ENCODE data around the gene HAS3. TPM values are rescaled to one million over a fixed set of nuclear protein-coding genes. Genes with fewer than 3 reads are reported as not detected.
"Not testable (repeated sequence)": the region's sequence is repeated elsewhere in the genome, so short reads cannot be mapped to it uniquely, and the experiment has no call there.

HAS3 gene, protein sequence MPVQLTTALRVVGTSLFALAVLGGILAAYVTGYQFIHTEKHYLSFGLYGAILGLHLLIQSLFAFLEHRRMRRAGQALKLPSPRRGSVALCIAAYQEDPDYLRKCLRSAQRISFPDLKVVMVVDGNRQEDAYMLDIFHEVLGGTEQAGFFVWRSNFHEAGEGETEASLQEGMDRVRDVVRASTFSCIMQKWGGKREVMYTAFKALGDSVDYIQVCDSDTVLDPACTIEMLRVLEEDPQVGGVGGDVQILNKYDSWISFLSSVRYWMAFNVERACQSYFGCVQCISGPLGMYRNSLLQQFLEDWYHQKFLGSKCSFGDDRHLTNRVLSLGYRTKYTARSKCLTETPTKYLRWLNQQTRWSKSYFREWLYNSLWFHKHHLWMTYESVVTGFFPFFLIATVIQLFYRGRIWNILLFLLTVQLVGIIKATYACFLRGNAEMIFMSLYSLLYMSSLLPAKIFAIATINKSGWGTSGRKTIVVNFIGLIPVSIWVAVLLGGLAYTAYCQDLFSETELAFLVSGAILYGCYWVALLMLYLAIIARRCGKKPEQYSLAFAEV
- total RNA-seq: 2.3 TPM

DNA sequence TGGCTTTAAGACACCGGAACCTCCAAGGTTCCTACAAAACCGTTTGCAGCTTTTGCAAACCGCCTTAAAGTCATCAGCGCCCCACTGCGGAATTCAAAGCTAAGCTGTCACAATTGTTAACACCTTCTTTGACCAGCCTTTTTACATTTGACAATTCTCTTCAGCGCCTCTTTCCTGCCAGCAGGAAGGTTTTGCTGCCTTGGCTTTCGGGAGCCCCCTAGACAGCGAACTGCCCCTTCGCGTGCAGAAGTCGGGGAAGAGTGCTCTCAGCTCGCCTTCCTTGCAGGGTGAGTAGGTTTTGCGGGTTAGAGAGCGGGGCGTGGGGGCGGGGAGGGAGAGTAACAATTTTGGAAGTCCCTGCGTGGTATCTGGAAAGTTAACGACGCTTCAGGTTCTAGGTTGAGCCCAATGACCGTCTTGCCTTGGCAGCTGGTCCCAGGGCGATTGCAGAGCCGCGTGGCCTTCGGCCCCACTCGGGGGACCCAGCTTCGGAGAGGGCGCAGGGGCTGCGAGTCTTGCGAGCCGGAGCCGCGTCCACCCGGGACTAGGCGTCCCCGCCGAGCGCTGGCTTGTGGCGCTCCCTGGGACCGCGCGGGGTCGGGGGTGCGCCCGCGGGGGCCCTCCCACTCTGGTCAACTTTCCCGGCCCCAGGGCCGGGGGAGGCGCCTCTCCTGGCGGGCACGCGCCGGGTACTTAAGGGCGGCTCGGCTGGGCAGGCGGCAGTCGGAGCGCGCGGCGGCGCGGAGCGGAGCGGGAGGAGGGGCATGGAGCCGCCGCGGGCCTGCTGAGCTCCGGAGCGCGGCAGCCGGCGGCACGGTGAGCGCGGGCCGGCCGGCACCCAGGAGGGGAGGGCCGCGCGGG, at the start of gene HAS3:
Gene HAS3 (plus strand): TSS at position 153 of the 861 bp plus-strand sequence. CDS start 3,743 bp downstream, outside the sequence.
- peak; percentile 71 for DNase-seq

DNA sequence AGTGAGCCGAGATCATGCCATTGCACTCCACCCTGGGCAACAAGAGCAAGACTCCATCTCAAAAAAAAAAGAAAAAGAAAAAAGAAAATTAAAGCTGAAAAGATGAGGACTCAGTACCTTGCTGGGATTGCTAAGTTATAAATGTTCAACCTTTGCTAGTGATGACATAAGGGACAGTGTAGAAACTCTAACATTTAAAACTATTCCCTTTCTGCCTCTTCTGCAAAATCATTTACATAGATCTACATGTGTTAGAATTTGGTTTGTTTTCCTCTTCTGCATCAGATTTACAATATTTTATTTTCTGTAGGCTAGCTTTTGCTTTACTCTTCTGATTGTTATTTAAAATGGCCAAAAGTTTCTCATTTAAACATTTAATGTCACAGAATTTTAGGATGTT, 49.5 kb upstream of the HAS3 start:
- DNase-seq: no peak

DNA sequence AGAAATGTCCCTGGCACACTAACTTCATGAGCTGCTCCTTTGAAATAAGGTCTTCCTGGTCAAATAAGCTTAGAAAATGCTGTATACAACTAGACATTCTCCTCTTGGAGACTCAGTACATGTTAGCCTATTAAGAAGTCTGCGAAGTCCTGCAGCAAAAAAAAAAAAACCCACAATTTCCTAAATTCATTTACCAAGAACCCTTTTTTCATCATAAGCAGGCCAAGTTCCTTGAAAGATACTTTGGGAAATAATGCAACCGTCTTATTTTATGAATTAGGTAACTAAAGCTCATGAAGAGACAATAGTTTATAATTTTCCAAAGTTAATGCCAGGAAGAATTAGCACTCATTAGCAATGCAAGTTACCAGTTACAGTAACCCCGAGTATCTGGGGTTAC, 49.0 kb upstream of the HAS3 start:
- DNase-seq: no peak

GRCh38 chr16:69057400-69058378, 47.8 kb upstream of the HAS3 start:
- DNase-seq: peak; percentile 54

- DNase-seq: not testable (repeated sequence)
Observed at GRCh38 chr16:69063491-69063890, 42.0 kb upstream of the HAS3 start.

- no peak for DNase-seq
Observed at GRCh38 chr16:69064124-69064763, 41.2 kb upstream of the HAS3 start.

DNA sequence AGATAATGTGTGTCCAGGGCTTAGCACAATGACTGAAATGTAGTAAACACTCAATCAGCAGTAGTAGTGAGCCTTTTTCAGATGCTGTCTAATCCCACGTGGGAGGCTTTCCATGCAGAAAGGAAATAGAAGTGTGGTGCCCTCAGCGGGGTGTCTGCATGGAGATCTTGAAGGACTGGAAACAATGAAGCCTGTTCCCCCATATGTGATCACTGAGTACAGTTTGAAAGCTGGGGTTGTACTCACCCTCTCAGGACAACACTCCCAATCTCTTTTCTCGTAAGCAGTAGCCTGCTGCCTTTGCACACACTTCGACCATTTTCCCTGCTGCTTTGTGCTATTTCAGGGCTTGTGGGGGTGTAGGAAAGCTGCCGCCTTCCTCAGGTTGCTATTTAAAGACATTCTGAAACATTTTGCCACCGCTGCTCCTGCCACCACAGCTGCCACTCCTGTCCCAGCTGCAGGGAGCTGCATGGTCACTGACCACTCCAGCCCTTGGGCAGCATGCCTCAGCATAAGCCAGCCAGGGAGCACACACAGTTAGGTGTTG, 40.6 kb upstream of the HAS3 start:
- peak; percentile 43 for DNase-seq

- DNase-seq: no peak
Observed at GRCh38 chr16:69069504-69069903, 35.9 kb upstream of the HAS3 start.

DNA sequence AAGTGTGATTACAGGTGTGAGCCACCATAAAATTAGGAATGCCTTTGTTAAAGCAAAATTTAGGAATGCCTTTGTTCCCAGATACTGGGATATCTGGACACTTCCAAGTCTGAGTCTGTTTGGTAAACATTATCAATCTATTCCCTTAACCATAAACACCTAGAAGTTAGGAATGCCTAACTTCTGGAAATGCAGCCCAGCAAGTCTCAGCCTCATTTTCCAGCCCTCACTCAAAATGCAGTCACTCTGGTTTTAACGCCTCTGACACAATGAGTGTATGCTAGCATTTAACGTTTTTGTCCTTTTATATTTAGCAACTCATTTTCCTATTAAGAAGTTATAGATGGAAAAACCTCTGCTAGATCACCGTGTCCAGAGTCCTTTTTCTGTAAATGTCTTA, 34.4 kb upstream of the HAS3 start:
- no peak for DNase-seq

GRCh38 chr16:69072640-69072974, 32.8 kb upstream of the HAS3 start:
- DNase-seq: no peak

DNA sequence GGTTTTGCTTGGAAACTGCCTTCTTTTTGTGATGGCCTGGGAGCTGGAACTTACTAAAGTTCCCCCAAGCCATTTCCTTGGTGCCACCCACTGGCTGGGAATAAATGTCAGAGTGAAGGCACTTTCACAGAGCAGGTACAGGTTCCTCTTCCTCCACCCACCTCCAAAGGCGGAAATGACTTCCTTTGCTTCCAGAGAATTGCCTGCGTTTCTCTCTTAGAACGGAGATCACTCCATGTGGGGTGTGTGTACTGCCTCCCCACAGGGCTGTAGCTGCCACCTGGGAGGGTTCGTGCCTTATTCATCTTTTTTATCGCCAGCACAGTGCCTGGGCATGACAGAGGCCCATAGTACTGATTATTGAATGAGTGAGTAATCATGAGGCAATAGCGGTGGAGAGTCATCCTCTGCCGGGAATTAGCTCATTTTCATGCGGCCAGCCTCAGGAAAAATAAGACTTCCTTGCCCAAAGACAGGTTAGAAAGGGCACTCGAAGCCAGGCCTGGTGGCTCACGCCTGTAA, 32.2 kb upstream of the HAS3 start:
- no peak for DNase-seq

DNA sequence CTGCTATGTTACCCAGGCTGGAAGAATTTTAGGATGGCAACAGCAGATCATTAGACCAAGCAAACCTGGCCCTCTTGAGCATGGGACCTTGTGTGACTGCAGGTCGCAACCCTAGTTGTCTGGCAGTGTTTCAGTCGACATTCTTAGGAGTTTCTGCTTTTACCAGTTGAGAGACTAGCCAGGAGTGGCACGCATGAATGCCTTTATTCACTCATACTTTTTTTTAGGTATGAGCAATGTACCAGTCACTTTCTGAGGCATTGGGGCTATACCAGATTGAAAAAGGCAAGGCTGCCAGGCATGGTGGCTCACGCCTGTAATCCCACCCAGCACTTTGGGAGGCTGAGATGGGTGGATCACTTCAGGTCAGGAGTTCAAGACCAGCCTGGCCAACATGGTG, 28.2 kb upstream of the HAS3 start:
- DNase-seq: no peak

DNA sequence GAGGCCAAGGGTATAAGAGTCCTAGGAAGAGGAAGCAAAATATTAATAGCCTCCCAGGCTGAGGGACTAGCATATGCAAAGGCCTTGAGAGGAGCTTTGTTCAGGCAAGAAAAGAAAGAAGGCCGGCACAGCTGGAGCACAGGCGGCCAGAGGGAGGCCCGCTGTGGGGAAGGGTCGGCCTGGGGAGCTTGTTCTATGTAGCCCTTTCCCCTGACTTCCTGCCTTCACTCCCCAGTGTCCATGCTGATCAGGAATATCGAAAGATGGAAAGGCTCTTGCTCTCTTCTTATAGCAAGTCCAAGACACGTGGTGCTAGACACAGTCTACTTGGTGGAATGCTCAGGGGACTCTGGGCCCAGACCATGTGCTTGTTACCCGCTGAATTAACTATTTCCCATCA, 27.4 kb upstream of the HAS3 start:
- no peak for DNase-seq

DNA sequence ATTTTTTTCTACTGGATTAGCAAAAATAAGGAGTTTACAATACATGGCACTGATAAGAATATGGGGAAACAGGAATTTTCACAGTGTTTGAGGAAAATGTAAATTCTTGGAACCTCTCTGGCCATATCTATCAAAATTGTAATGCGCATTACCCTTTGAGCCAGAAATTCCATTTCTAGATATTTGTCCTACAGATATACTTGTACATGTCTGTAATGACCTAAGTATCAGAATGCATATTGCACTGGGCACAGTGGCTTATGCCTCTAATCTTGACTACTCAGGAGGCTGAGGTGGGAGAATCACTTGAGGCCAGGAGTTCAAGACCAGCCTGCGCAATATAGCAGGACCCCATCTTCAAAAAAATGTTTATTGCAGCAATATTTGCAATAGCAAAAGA, 25.8 kb upstream of the HAS3 start:
- no peak for DNase-seq

DNA sequence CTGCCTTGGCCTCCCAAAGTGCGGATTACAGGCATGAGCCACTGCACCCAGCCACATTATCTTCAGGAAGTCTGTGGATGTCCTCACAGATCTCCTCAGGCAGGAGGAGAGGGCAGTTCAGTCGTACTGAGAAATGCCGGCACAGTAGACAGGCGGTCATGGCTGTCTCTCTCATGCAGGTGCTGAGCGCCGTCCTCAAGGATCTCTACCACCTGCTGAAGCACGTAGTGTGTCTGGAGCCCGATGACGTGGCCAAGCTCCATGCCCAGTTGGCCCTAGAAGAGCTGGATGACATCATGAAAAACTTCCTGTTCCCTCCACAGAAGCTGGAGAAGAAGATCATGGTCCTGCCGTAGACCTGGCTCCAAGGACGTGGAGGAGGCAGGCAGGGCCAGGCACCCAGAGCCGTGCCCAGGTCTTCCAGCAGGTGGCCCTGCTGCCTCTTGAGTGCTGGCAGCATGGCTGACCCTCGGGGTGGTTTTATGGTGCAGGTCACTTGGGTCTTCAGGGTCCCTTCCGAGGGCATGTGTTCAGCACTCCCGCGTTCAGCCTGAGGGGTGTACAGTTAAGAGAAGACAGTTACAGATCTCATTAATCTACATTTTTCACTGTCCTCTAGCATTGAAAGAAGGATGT, 22.0 kb upstream of the HAS3 start:
- DNase-seq: no peak

DNA sequence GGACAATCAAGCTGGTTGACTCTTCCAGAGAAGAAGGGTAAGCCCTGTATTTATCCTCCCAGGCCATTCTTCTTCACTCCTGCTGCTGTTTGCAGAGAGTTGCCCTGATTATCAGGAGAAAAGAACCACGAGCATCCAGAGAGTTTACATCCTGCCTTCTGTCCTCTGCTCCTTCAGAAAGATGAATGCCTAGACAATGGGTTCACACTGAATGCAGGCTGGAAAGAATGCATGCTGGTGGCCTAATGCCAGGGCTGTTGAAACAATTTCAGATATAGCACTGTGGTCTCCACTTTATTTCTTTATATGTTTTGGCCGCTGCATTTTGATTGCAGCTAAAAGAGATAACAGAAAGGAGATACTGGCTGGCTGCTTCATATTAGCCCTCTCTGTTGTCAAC, 21.2 kb upstream of the HAS3 start:
- DNase-seq: no peak

DNA sequence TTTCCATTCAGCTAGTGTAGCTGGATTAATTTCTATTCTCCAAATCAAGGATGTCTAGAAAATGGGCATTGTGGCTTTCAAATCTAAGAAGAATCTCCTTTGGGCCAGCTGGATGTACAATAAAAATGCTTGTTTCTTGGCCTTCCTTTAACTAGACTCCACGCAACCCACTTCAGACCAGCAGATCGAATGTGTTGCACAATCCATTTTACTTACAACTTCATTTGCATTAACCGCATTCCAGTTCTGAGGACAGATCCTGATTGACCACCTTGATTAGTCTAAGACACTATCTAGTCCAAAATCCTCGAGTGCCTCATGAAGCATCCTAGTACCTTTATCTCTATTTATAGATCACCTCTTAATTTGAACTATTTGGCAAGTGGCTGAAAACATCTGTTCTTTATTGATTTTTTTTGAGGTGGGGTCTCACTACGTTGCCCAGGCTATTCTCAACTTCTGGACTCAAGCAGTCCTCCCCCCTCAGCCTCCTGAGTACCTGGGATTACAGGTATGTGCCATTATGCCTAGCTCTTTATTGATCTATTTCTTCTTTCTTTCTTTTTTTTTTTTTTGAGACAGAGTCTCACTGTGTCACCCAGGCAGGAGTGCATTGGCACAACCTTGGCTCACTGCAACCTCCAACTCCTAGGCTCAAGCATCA, 20.3 kb upstream of the HAS3 start:
- DNase-seq: no peak

- no peak for DNase-seq
Observed at GRCh38 chr16:69087161-69087581, 18.3 kb upstream of the HAS3 start.

DNA sequence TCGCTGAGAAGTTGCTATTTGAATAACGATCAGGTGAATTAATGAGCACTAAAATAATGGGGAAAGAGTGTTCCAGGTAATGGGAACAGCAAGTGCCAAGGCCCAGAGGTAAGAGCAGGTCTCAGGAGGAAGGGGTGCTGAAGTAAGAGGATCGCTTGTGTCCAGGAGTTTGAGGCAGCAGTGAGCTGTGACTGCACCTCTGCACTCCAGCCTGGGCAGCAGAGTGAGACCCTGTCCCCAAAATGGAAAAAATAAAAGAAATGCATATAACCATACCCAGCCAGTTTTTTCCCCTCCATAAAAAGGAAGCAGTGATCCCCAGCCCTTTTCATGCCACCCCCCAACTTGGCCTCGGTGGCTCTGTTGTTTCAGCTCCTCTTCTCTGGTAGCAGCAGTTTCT, 16.8 kb upstream of the HAS3 start:
- DNase-seq: no peak

Measured in tongue (tissue), 2 donors.